ENCODE measurements around the gene ACO2.

DNA sequence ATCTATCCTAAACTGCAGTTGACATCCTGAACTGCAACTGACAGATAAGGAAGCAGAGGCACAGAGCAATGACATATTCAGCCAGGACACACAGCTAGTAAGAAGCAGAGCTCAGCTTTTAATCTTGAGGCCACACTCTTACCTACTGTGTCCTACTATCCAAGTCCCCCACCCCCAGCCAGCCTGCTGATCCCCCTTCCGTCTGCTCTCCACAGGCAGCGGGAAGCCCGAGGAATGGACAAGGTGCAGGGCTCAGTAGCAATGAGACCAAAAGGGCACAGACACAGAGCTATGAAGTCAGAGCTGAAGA is 71.0 kb downstream of the ACO2 start:
- no peak for TF ChIP-seq POLR2AphosphoS5 (IDR thresholded peaks at IDR 0.05; ENCODE audit: low read depth, low read length)
- TF ChIP-seq, protein P1, sequence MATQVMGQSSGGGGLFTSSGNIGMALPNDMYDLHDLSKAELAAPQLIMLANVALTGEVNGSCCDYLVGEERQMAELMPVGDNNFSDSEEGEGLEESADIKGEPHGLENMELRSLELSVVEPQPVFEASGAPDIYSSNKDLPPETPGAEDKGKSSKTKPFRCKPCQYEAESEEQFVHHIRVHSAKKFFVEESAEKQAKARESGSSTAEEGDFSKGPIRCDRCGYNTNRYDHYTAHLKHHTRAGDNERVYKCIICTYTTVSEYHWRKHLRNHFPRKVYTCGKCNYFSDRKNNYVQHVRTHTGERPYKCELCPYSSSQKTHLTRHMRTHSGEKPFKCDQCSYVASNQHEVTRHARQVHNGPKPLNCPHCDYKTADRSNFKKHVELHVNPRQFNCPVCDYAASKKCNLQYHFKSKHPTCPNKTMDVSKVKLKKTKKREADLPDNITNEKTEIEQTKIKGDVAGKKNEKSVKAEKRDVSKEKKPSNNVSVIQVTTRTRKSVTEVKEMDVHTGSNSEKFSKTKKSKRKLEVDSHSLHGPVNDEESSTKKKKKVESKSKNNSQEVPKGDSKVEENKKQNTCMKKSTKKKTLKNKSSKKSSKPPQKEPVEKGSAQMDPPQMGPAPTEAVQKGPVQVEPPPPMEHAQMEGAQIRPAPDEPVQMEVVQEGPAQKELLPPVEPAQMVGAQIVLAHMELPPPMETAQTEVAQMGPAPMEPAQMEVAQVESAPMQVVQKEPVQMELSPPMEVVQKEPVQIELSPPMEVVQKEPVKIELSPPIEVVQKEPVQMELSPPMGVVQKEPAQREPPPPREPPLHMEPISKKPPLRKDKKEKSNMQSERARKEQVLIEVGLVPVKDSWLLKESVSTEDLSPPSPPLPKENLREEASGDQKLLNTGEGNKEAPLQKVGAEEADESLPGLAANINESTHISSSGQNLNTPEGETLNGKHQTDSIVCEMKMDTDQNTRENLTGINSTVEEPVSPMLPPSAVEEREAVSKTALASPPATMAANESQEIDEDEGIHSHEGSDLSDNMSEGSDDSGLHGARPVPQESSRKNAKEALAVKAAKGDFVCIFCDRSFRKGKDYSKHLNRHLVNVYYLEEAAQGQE (IDR thresholded peaks at IDR 0.05; ENCODE audit: insufficient read depth in 1 of 2, low read depth in 2 of 2, low read length in 2 of 2) = no peak
- TF ChIP-seq TAF1 (IDR thresholded peaks at IDR 0.05; ENCODE audit: borderline replicate concordance, insufficient read depth, low read length) = no peak
- TF ChIP-seq SIN3A (IDR thresholded peaks at IDR 0.05; ENCODE audit: borderline replicate concordance, insufficient read depth, low read length) = no peak
- TF ChIP-seq FOXP2 (optimal IDR thresholded peaks at IDR 0.05; ENCODE audit: borderline replicate concordance, extremely low read depth, extremely low read length, insufficient read depth) = no peak
